ENCODE results near the gene LGR4. TPM values are rescaled to one million over a fixed set of nuclear protein-coding genes. Genes with fewer than 3 reads are reported as not detected.

LGR4 gene
- total and polyA plus RNA-seq, 10 donors: 1.5 to 47.2 (median 27.0) TPM

- Histone ChIP-seq H3K9me3 (no peaks in the 10 kb centered on the region), H3K36me3 (no peaks in the 10 kb centered on the region), H3K4me3 (no peak overlapping the region), H3K27ac (no peak overlapping the region), H3K4me1 (no peaks in the 10 kb centered on the region), H3K27me3 (replicated peaks in 1 of 7) (no peaks in the 10 kb centered on the region)
- TF ChIP-seq POLR2AphosphoS5 (IDR thresholded peaks at IDR 0.05): no peak
- TF ChIP-seq, protein P1, sequence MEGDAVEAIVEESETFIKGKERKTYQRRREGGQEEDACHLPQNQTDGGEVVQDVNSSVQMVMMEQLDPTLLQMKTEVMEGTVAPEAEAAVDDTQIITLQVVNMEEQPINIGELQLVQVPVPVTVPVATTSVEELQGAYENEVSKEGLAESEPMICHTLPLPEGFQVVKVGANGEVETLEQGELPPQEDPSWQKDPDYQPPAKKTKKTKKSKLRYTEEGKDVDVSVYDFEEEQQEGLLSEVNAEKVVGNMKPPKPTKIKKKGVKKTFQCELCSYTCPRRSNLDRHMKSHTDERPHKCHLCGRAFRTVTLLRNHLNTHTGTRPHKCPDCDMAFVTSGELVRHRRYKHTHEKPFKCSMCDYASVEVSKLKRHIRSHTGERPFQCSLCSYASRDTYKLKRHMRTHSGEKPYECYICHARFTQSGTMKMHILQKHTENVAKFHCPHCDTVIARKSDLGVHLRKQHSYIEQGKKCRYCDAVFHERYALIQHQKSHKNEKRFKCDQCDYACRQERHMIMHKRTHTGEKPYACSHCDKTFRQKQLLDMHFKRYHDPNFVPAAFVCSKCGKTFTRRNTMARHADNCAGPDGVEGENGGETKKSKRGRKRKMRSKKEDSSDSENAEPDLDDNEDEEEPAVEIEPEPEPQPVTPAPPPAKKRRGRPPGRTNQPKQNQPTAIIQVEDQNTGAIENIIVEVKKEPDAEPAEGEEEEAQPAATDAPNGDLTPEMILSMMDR (IDR thresholded peaks at IDR 0.05 in 8 of 11, conservative IDR thresholded peaks at IDR 0.05 in 3 of 11): no peak
- no peak for TF ChIP-seq POLR2A (IDR thresholded peaks at IDR 0.05)
- intact Hi-C loops (cut with DNase I; ENCODE audit: low total_unique reads): no loop called here
- DNase-seq: no peak
- WGBS, 5 donors: 69 to 84% (median 76%) methylated on average over 7 of the region's 7 CpGs
Observed at GRCh38 chr11:27427183-27427980, 45.2 kb downstream of the LGR4 start.

- no peaks in the 10 kb centered on the region for H3K9me3 ChIP-seq
- intact Hi-C loops (cut with DNase I; ENCODE audit: low total_unique reads): no loop called here
- TF ChIP-seq POLR2A (IDR thresholded peaks at IDR 0.05) (no peak), POLR2AphosphoS5 (IDR thresholded peaks at IDR 0.05) (no peak)
- TF ChIP-seq, protein P1 (IDR thresholded peaks at IDR 0.05 in 8 of 11, conservative IDR thresholded peaks at IDR 0.05 in 3 of 11): no peak
- H3K4me1 ChIP-seq: no peaks in the 10 kb centered on the region
- no peak for DNase-seq
- 83 to 92% (median 90%) methylated on average over 2 of the region's 2 CpGs for WGBS, 5 donors
- H3K4me3 ChIP-seq: no peak overlapping the region
- H3K27ac ChIP-seq: no peak overlapping the region
- H3K36me3 ChIP-seq: no peaks in the 10 kb centered on the region
- H3K27me3 ChIP-seq (replicated peaks in 1 of 7): no peaks in the 10 kb centered on the region
Observed at GRCh38 chr11:27425814-27426213, 46.8 kb downstream of the LGR4 start.

DNA sequence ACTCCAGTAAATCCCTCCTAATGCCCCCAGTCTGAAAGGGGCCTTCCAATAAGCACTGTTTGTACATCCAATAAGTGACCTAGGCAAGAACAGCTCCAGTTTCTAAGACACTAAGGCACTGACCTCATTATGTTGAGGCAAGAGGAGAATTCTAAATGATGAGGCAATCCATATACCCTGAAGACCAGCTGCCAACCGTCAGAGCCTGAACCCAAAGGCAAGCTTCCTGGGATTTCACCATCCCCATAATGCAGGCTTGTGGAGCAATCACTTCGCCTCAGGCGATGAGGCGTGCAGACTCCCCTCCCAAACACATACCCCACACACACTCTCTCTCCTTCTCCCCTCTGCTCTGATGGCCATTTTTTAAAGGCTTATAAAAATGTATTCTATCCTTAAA is 49.5 kb downstream of the LGR4 start:
- intact Hi-C loops (cut with DNase I; ENCODE audit: low total_unique reads): no loop called here
- 54 to 78% (median 74%) methylated on average over 4 of the region's 4 CpGs for WGBS, 5 donors
- no peaks in the 10 kb centered on the region for H3K4me1 ChIP-seq
- no peaks in the 10 kb centered on the region for H3K27me3 ChIP-seq (replicated peaks in 1 of 7)
- TF ChIP-seq POLR2A (IDR thresholded peaks at IDR 0.05) (no peak), POLR2AphosphoS5 (IDR thresholded peaks at IDR 0.05) (no peak)
- TF ChIP-seq, protein P1 (IDR thresholded peaks at IDR 0.05 in 8 of 11, conservative IDR thresholded peaks at IDR 0.05 in 3 of 11): no peak
- DNase-seq: no peak
- peaks cover 0 to 9% (median 2%) of the 10 kb centered on the region in 8 donors for H3K9me3 ChIP-seq
- no peaks in the 10 kb centered on the region for H3K36me3 ChIP-seq
- H3K4me3 ChIP-seq: no peak overlapping the region
- H3K27ac ChIP-seq: no peak overlapping the region

GRCh38 chr11:27421819-27422494 is 50.6 kb downstream of the LGR4 start:
- 83 to 90% (median 84%) methylated on average over 9 of the region's 9 CpGs for WGBS, 5 donors
- Histone ChIP-seq H3K4me1 (no peaks in the 10 kb centered on the region), H3K9me3 (peaks cover 0 to 9% (median 2%) of the 10 kb centered on the region in 8 donors), H3K36me3 (no peaks in the 10 kb centered on the region), H3K4me3 (no peak overlapping the region), H3K27me3 (replicated peaks in 1 of 7) (no peaks in the 10 kb centered on the region), H3K27ac (no peak overlapping the region)
- intact Hi-C loops (cut with DNase I; ENCODE audit: low total_unique reads): no loop called here
- TF ChIP-seq, protein P1 (IDR thresholded peaks at IDR 0.05 in 8 of 11, conservative IDR thresholded peaks at IDR 0.05 in 3 of 11): no peak
- TF ChIP-seq POLR2AphosphoS5 (IDR thresholded peaks at IDR 0.05) (no peak), POLR2A (IDR thresholded peaks at IDR 0.05) (no peak)
- DNase-seq: no peak
